PC-9 (cell line): ENCODE results near the gene SYT1. TPM values are rescaled to one million over a fixed set of nuclear protein-coding genes. Genes with fewer than 3 reads are reported as not detected.

ENCODE experiments used
- BruUV-seq: library from RNA; stranded (reverse); fragments of 400-500 nt; replicated peaks from 2 replicates; lab custom pipeline; 2021; lab: Mats Ljungman, UMichigan
- CTCF ChIA-PET: fragments of 300-600 bp; sonication (Branson Sonifier 250); formaldehyde crosslinking; loops from one replicate; lab custom pipeline; 2022; ENCODE audit warnings: antibody characterized with exemption; lab: Charles Lee
- POLR2A ChIA-PET: fragments of 300-600 bp; sonication (Branson Sonifier 250); formaldehyde crosslinking; loops from one replicate; lab custom pipeline; 2022; ENCODE audit warnings: antibody characterized with exemption; ENCODE audit not compliant: unreplicated experiment; lab: Charles Lee
- DNase-seq, 2 experiments: peaks; one replicate each; pipeline versions ENCODE4 v3.0.0 to v3.0.0-alpha.2; 2015 to 2022; ENCODE audit warnings: mixed read lengths in 1 of 2
- H2AFZ ChIP-seq: fragments of 200-600 bp; sonication (generic); 2 replicates; pipeline ENCODE4 v1.8.1; 2017; ENCODE audit warnings: antibody characterized with exemption
- H3F3A ChIP-seq: fragments of 200-600 bp; sonication (generic); 2 replicates; pipeline ENCODE4 v1.8.1; 2017; ENCODE audit warnings: antibody characterized with exemption, mild to moderate bottlenecking, low read depth; ENCODE audit not compliant: insufficient read depth
- H3K27ac ChIP-seq: fragments of 200-600 bp; sonication (generic); 2 replicates; pipeline ENCODE4 v1.6.1; 2016; ENCODE audit warnings: mixed run types
- H3K27me3 ChIP-seq: fragments of 200-600 bp; sonication (generic); 2 replicates; pipeline ENCODE4 v1.6.1; 2016; ENCODE audit warnings: low read depth, mixed run types; ENCODE audit not compliant: insufficient read depth
- H3K36me3 ChIP-seq: fragments of 200-600 bp; sonication (generic); 2 replicates; pipeline ENCODE4 v1.6.1; 2016; ENCODE audit warnings: low read depth, mixed run types
- H3K4me1 ChIP-seq: fragments of 200-600 bp; sonication (generic); replicated peaks from 2 replicates; pipeline ENCODE4 v1.6.1; 2016; ENCODE audit warnings: mixed run types; ENCODE audit not compliant: insufficient read depth
- H3K4me2 ChIP-seq: fragments of 200-600 bp; sonication (generic); 2 replicates; pipeline ENCODE4 v1.6.1; 2017; ENCODE audit warnings: mixed run types
- H3K4me3 ChIP-seq: fragments of 200-600 bp; sonication (generic); 2 replicates; pipeline ENCODE4 v1.6.1; 2016; ENCODE audit warnings: mixed run types
- H3K79me2 ChIP-seq: fragments of 200-600 bp; sonication (generic); 2 replicates; pipeline ENCODE4 v1.6.1; 2017; ENCODE audit warnings: low read depth, mixed run types
- H3K9me2 ChIP-seq: fragments of 200-600 bp; sonication (generic); 2 replicates; pipeline ENCODE4 v1.8.1; 2017; ENCODE audit warnings: mild to moderate bottlenecking; ENCODE audit not compliant: insufficient read depth
- H3K9me3 ChIP-seq: fragments of 200-600 bp; sonication (generic); 2 replicates; pipeline ENCODE4 v1.8.1; 2016; ENCODE audit warnings: low read depth; ENCODE audit not compliant: insufficient read depth
- H4K20me1 ChIP-seq: fragments of 200-600 bp; sonication (generic); 2 replicates; pipeline ENCODE4 v1.8.1; 2017; ENCODE audit not compliant: insufficient read depth
- CTCF ChIP-seq: fragments of 200-600 bp; sonication (generic); conservative IDR thresholded peaks from 2 replicates; pipeline ENCODE4 v1.6.1; 2017; ENCODE audit warnings: mixed run types, antibody characterized with exemption, mild to moderate bottlenecking, moderate library complexity
- EZH2 ChIP-seq: fragments of 200-600 bp; sonication (generic); IDR thresholded peaks from 2 replicates; pipeline ENCODE4 v1.8.0; 2017; ENCODE audit warnings: antibody characterized with exemption, low read depth
- intact Hi-C: fragments of 100-400 bp; cut with micrococcal nuclease; formaldehyde crosslinking; loops from one replicate; pipeline ENCODE4 v1.10.0; 2022; ENCODE audit not compliant: unreplicated experiment
- total RNA-seq: library from RNA; stranded (reverse); gene quantifications from 2 replicates; pipeline ENCODE4 v1.2.3, GENCODE V29; 2021

Gene SYT1
- total RNA-seq, 1 experiment from 2014 or later, result 1.2 TPM

GRCh38 chr12:79058342-79058741, 193.8 kb downstream of the SYT1 start:
- Histone ChIP-seq H3K9me3 (0 out of 2 replicates have a peak, but pooled peaks cover 3% of the 10 kb centered on the region), H2AFZ (peak overlapping the region; percentile 14; the same call in 1 of the 2 replicates), H3K27ac (peak overlapping the region; percentile 84), H3K4me2 (peak overlapping the region; percentile 41; the same call in 1 of the 2 replicates), H3K4me3 (no peak overlapping the region), H3K9me2 (no peaks in the 10 kb centered on the region), H3K27me3 (no peaks in the 10 kb centered on the region), H4K20me1 (no peaks in the 10 kb centered on the region), H3K36me3 (0 out of 2 replicates have a peak, but pooled peaks cover 4% of the 10 kb centered on the region), H3K79me2 (no peaks in the 10 kb centered on the region), H3F3A (0 out of 2 replicates have a peak, but pooled peaks cover 4% of the 10 kb centered on the region), H3K4me1 (peaks cover 29% of the 10 kb centered on the region)
- CTCF ChIA-PET, result no interaction called here
- BruUV-seq, result no TSS peak
- POLR2A ChIA-PET, result interaction anchor here (0.6 kb wide), 1 partner anchor 25 kb away, joined by 11 read pairs; no protein-coding TSS in a partner anchor
- peak; percentile 35 to 70 for DNase-seq
- TF ChIP-seq CTCF (no peak), EZH2 (no peak)
- intact Hi-C loops, result loop anchor here (5.0 kb wide), 1 partner anchor 141 kb away; no protein-coding TSS in a partner anchor

GRCh38 chr12:79059557-79059956, 195.0 kb downstream of the SYT1 start:
- no peak overlapping the region for H2AFZ ChIP-seq
- ChIA-PET CTCF (no interaction called here), POLR2A (interaction anchor here (0.6 kb wide), 1 partner anchor 1119 kb away, joined by 10 read pairs; no protein-coding TSS in a partner anchor)
- H3F3A ChIP-seq, result 0 out of 2 replicates have a peak, but pooled peaks cover 4% of the 10 kb centered on the region
- no peaks in the 10 kb centered on the region for H4K20me1 ChIP-seq
- peaks cover 29% of the 10 kb centered on the region for H3K4me1 ChIP-seq
- no TSS peak for BruUV-seq
- H3K9me3 ChIP-seq, result 0 out of 2 replicates have a peak, but pooled peaks cover 3% of the 10 kb centered on the region
- TF ChIP-seq EZH2 (no peak), CTCF (no peak)
- no peak overlapping the region for H3K27ac ChIP-seq
- no peak overlapping the region for H3K4me3 ChIP-seq
- no peaks in the 10 kb centered on the region for H3K27me3 ChIP-seq
- H3K36me3 ChIP-seq, result no peaks in the 10 kb centered on the region
- H3K79me2 ChIP-seq, result no peaks in the 10 kb centered on the region
- no peaks in the 10 kb centered on the region for H3K9me2 ChIP-seq
- intact Hi-C loops, result loop anchor here (5.0 kb wide), 1 partner anchor 142 kb away; no protein-coding TSS in a partner anchor
- H3K4me2 ChIP-seq, result no peak overlapping the region
- DNase-seq, result peak; percentile 23 to 50

GRCh38 chr12:79063258-79063657, 198.7 kb downstream of the SYT1 start:
- Histone ChIP-seq H3K9me3 (0 out of 2 replicates have a peak, but pooled peaks cover 3% of the 10 kb centered on the region), H3K27ac (no peak overlapping the region), H3K27me3 (no peaks in the 10 kb centered on the region), H3F3A (no peaks in the 10 kb centered on the region), H3K4me2 (no peak overlapping the region), H2AFZ (no peak overlapping the region), H3K4me1 (peaks cover 9% of the 10 kb centered on the region), H3K4me3 (no peak overlapping the region), H3K36me3 (no peaks in the 10 kb centered on the region), H3K9me2 (no peaks in the 10 kb centered on the region), H3K79me2 (no peaks in the 10 kb centered on the region), H4K20me1 (no peaks in the 10 kb centered on the region)
- CTCF ChIA-PET, result no interaction called here
- TF ChIP-seq CTCF, result no peak
- TF ChIP-seq EZH2, result no peak
- POLR2A ChIA-PET, result no interaction called here
- DNase-seq, result no peak
- BruUV-seq, result no TSS peak
- intact Hi-C loops, result no loop called here
